H9 (cell line): ENCODE results near the gene NARS2. TPM values are rescaled to one million over a fixed set of nuclear protein-coding genes. Genes with fewer than 3 reads are reported as not detected.

Experiments used
- DNase-seq: peaks from one replicate; pipeline ENCODE4 v3.0.0-alpha.2; 2017
- H2AFZ ChIP-seq: one replicate; pipeline ENCODE4 v1.6.1; 2013; ENCODE audit warnings: mild to moderate bottlenecking, low read length, control low read depth, moderate library complexity
- H2AK5ac ChIP-seq: 2 replicates; pipeline ENCODE4 v1.6.1; 2013; ENCODE audit warnings: low read length, control low read depth, mixed read lengths; ENCODE audit not compliant: insufficient read length
- H2BK120ac ChIP-seq: one replicate; pipeline ENCODE4 v1.6.1; 2013; ENCODE audit warnings: low read depth, mild to moderate bottlenecking, low read length, control low read depth, inconsistent platforms; ENCODE audit not compliant: poor library complexity, severe bottlenecking
- H2BK12ac ChIP-seq: 2 replicates; pipeline ENCODE4 v1.6.1; 2013; ENCODE audit warnings: low read length, control low read depth, mixed read lengths, low read depth; ENCODE audit not compliant: insufficient read length
- H2BK15ac ChIP-seq: 2 replicates; pipeline ENCODE4 v1.6.1; 2013; ENCODE audit warnings: low read depth, low read length, control low read depth
- H2BK20ac ChIP-seq: one replicate; pipeline ENCODE4 v1.6.1; 2013; ENCODE audit warnings: low read depth, mild to moderate bottlenecking, low read length, control low read depth, inconsistent platforms; ENCODE audit not compliant: poor library complexity, severe bottlenecking
- H2BK5ac ChIP-seq: 2 replicates; pipeline ENCODE4 v1.6.1; 2013; ENCODE audit warnings: low read length, control low read depth, mixed read lengths; ENCODE audit not compliant: insufficient read length
- H3K14ac ChIP-seq: 2 replicates; pipeline ENCODE4 v1.6.1; 2013; ENCODE audit warnings: low read length, control low read depth; ENCODE audit not compliant: insufficient read depth
- H3K18ac ChIP-seq: 2 replicates; pipeline ENCODE4 v1.6.1; 2013; ENCODE audit warnings: low read depth, mild to moderate bottlenecking, mixed read lengths, low read length, control low read depth; ENCODE audit not compliant: insufficient read length
- H3K23ac ChIP-seq: 2 replicates; pipeline ENCODE4 v1.6.1; 2013; ENCODE audit warnings: low read length, control low read depth, mixed read lengths, low read depth; ENCODE audit not compliant: insufficient read length
- H3K23me2 ChIP-seq: 2 replicates; pipeline ENCODE4 v1.6.1; 2013; ENCODE audit warnings: low read depth, mild to moderate bottlenecking, mixed read lengths, low read length, control low read depth; ENCODE audit not compliant: insufficient read length, poor library complexity, severe bottlenecking
- H3K27ac ChIP-seq: 2 replicates; pipeline ENCODE4 v1.5.1; 2013; ENCODE audit warnings: low read length, control low read depth, mixed read lengths, low read depth; ENCODE audit not compliant: insufficient read length
- H3K27me3 ChIP-seq: 2 replicates; pipeline ENCODE4 v1.6.1; 2013; ENCODE audit warnings: low read length, control low read depth, inconsistent platforms; ENCODE audit not compliant: insufficient read depth
- H3K4ac ChIP-seq: 2 replicates; pipeline ENCODE4 v1.6.1; 2013; ENCODE audit warnings: low read depth, mild to moderate bottlenecking, control low read depth, inconsistent platforms, low read length, moderate library complexity
- H3K4me1 ChIP-seq: 2 replicates; pipeline ENCODE4 v1.6.1; 2013; ENCODE audit warnings: low read length, control low read depth, inconsistent platforms; ENCODE audit not compliant: insufficient read depth
- H3K4me2 ChIP-seq: 2 replicates; pipeline ENCODE4 v1.6.1; 2013; ENCODE audit warnings: low read length, control low read depth, mixed read lengths; ENCODE audit not compliant: insufficient read length, insufficient read depth
- H3K56ac ChIP-seq: 2 replicates; pipeline ENCODE4 v1.6.1; 2013; ENCODE audit warnings: low read depth, mild to moderate bottlenecking, mixed read lengths, low read length, control low read depth; ENCODE audit not compliant: insufficient read length
- H3K79me1 ChIP-seq: 2 replicates; pipeline ENCODE4 v1.6.1; 2013; ENCODE audit warnings: low read depth, mild to moderate bottlenecking, moderate library complexity, low read length, control low read depth, inconsistent platforms; ENCODE audit not compliant: insufficient read depth, poor library complexity, severe bottlenecking
- H3K79me2 ChIP-seq: 2 replicates; pipeline ENCODE4 v1.6.1; 2013; ENCODE audit warnings: low read length, control low read depth, inconsistent platforms; ENCODE audit not compliant: insufficient read depth
- H3K9ac ChIP-seq: 2 replicates; pipeline ENCODE4 v1.6.1; 2013; ENCODE audit warnings: low read length, control low read depth, mixed read lengths; ENCODE audit not compliant: insufficient read length; ENCODE audit errors: extremely low read depth
- H3K9me3 ChIP-seq: one replicate; pipeline ENCODE4 v1.6.1; 2013; ENCODE audit warnings: low read depth, low read length, inconsistent platforms; ENCODE audit not compliant: control insufficient read depth
- H3T11ph ChIP-seq: one replicate; pipeline ENCODE4 v1.6.1; 2013; ENCODE audit warnings: mild to moderate bottlenecking, low read length, control low read depth, inconsistent platforms
- H4K20me1 ChIP-seq: one replicate; pipeline ENCODE4 v1.6.1; 2013; ENCODE audit not compliant: control insufficient read depth, insufficient read length, insufficient read depth
- H4K5ac ChIP-seq: 2 replicates; pipeline ENCODE4 v1.6.1; 2013; ENCODE audit warnings: low read depth, mild to moderate bottlenecking, mixed read lengths, low read length, control low read depth; ENCODE audit not compliant: insufficient read length
- H4K8ac ChIP-seq: replicated peaks from 2 replicates; pipeline ENCODE4 v1.6.1; 2013; ENCODE audit warnings: low read length, control low read depth, mixed read lengths, low read depth; ENCODE audit not compliant: insufficient read length
- H4K91ac ChIP-seq: 2 replicates; pipeline ENCODE4 v1.6.1; 2013; ENCODE audit warnings: low read depth, mild to moderate bottlenecking, moderate library complexity, mixed read lengths, low read length, control low read depth; ENCODE audit not compliant: insufficient read length
- H3K27ac Mint-ChIP-seq, 3 experiments: 2 replicates in 2 of 3; 3 replicates in 1 of 3; pipeline ENCODE4 v1.8.0; 2020 to 2021; ENCODE audit warnings: mixed read lengths in 3 of 3, mild to moderate bottlenecking in 1 of 3, moderate library complexity in 1 of 3
- H3K27me3 Mint-ChIP-seq: 2 replicates; pipeline ENCODE4 v1.8.0; 2021; ENCODE audit warnings: low read depth, mild to moderate bottlenecking, moderate library complexity, mixed read lengths
- H3K36me3 Mint-ChIP-seq, 3 experiments: 2 replicates in 2 of 3; 3 replicates in 1 of 3; pipeline ENCODE4 v1.8.0; 2020 to 2021; ENCODE audit warnings: low read depth in 3 of 3, mixed read lengths in 3 of 3; ENCODE audit not compliant: insufficient read depth in 1 of 3
- H3K4me1 Mint-ChIP-seq, 2 experiments: 2 replicates each; pipeline ENCODE4 v1.8.0; 2020; ENCODE audit warnings: mixed read lengths in 2 of 2
- H3K4me3 Mint-ChIP-seq, 2 experiments: 2 replicates in 1 of 2; 3 replicates in 1 of 2; pipeline ENCODE4 v1.8.0; 2020 to 2021; ENCODE audit warnings: mild to moderate bottlenecking in 2 of 2, mixed read lengths in 2 of 2, moderate library complexity in 1 of 2
- H3K9me3 Mint-ChIP-seq, 2 experiments: 2 replicates in 1 of 2; 3 replicates in 1 of 2; pipeline ENCODE4 v1.8.0; 2020; ENCODE audit warnings: mild to moderate bottlenecking in 2 of 2, mixed read lengths in 2 of 2, moderate library complexity in 1 of 2
- CTCF ChIP-seq: fragments of 200-600 bp; sonication (generic); conservative IDR thresholded peaks from 3 replicates; pipeline ENCODE4 v1.8.0; 2021; ENCODE audit warnings: antibody characterized with exemption, mild to moderate bottlenecking
- WGBS: extraction: QIAGEN DNeasy Blood & Tissue Kit; methylation state at CpG from one replicate; pipeline ENCODE4 v1.1.7; 2013; ENCODE audit warnings: missing lambda C conversion rate, low lambda C conversion rate, mixed read lengths; ENCODE audit not compliant: insufficient read length; ENCODE audit errors: extremely low coverage; 5-methylcytosine and 5-hydroxymethylcytosine counted together
- total RNA-seq: library from RNA; stranded (reverse); gene quantifications from 2 replicates; pipeline ENCODE4 v1.2.1, GENCODE V29; 2021

Gene NARS2
- total RNA-seq, 1 experiment from 2014 or later, result 29.7 TPM

DNA sequence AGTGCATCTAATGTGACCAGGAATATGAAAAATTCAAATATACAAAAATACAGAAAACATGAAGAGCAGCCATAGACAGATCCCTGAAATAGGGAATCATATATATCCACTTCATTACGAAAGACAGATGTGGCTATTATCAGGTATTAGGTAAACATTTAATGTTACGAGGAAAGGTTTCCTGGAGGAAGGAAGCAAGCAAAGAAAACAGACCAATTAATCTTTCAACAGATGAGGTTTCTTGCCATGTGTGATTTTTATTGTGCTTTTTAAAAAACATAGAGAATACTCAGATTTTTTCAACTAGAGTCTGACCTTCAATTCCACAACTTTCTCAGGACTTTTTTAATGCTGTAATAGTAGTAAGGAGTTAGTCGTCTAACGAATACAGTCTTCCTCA lies 132.7 kb downstream of the NARS2 start:
- Histone ChIP-seq H3K56ac (no peak overlapping the region), H2BK12ac (no peak overlapping the region), H2AFZ (no peak overlapping the region), H3K9me3 (no peaks in the 10 kb centered on the region), H3K79me2 (no peaks in the 10 kb centered on the region), H3K9ac (no peak overlapping the region), H3K79me1 (no peaks in the 10 kb centered on the region), H3K23ac (no peak overlapping the region), H4K91ac (no peak overlapping the region), H3K14ac (no peak overlapping the region), H4K8ac (no peak overlapping the region), H3K18ac (no peak overlapping the region), H4K20me1 (no peaks in the 10 kb centered on the region), H4K5ac (no peak overlapping the region), H3K4ac (no peak overlapping the region), H2BK5ac (no peak overlapping the region), H2BK120ac (no peak overlapping the region), H3K27me3 (no peaks in the 10 kb centered on the region), H3K27ac (no peak overlapping the region), H3T11ph (no peak overlapping the region), H3K4me2 (no peak overlapping the region), H2BK20ac (no peak overlapping the region), H3K4me1 (no peaks in the 10 kb centered on the region), H3K23me2 (no peaks in the 10 kb centered on the region), H2AK5ac (no peak overlapping the region), H2BK15ac (no peak overlapping the region)
- H3K9me3 Mint-ChIP-seq, result no peaks in the 10 kb centered on the region
- WGBS, result no CpG with 5 or more reads among the region's 4 CpGs
- no peak for TF ChIP-seq CTCF
- H3K4me1 Mint-ChIP-seq, result no peaks in the 10 kb centered on the region
- no peak for DNase-seq
- H3K36me3 Mint-ChIP-seq, result peaks cover 5 to 25% (median 24%) of the 10 kb centered on the region in 3 experiments
- H3K27me3 Mint-ChIP-seq, result no peaks in the 10 kb centered on the region
- H3K4me3 Mint-ChIP-seq, result no peak overlapping the region
- no peak overlapping the region for H3K27ac Mint-ChIP-seq
